Hepatocyte (in vitro differentiated cells): ENCODE measurements around the gene IDI1. TPM values are rescaled to one million over a fixed set of nuclear protein-coding genes. Genes with fewer than 3 reads are reported as not detected.

Experiments
- DNase-seq: peaks from one replicate; pipeline ENCODE4 v3.0.0-alpha.2; 2016; ENCODE audit warnings: low spot score
- H2AFZ ChIP-seq: fragments of 200-600 bp; sonication (generic); 2 replicates; pipeline ENCODE4 v1.6.0; 2016; ENCODE audit warnings: antibody characterized with exemption, mild to moderate bottlenecking
- H3K27ac ChIP-seq: fragments of 200-600 bp; sonication (generic); 2 replicates; pipeline ENCODE4 v1.5.1; 2016; ENCODE audit warnings: mild to moderate bottlenecking
- H3K27me3 ChIP-seq: fragments of 200-600 bp; sonication (generic); 2 replicates; pipeline ENCODE4 v1.6.1; 2016
- H3K36me3 ChIP-seq: fragments of 200-600 bp; sonication (generic); replicated peaks from 2 replicates; pipeline ENCODE4 v1.5.1; 2016; ENCODE audit warnings: low read depth; ENCODE audit not compliant: insufficient read depth
- H3K4me1 ChIP-seq: fragments of 200-600 bp; sonication (generic); 2 replicates; pipeline ENCODE4 v1.5.1; 2016; ENCODE audit warnings: mild to moderate bottlenecking, moderate library complexity; ENCODE audit not compliant: insufficient read depth
- H3K4me2 ChIP-seq: fragments of 200-600 bp; sonication (generic); 2 replicates; pipeline ENCODE4 v1.6.0; 2016
- H3K4me3 ChIP-seq: fragments of 200-600 bp; sonication (generic); 2 replicates; pipeline ENCODE4 v1.5.1; 2016; ENCODE audit warnings: mild to moderate bottlenecking
- H3K79me2 ChIP-seq: fragments of 200-600 bp; sonication (generic); 2 replicates; pipeline ENCODE4 v1.6.0; 2017; ENCODE audit warnings: mild to moderate bottlenecking
- H3K9me2 ChIP-seq: fragments of 200-600 bp; sonication (generic); replicated peaks from 2 replicates; pipeline ENCODE4 v1.6.0; 2017; ENCODE audit warnings: mild to moderate bottlenecking; ENCODE audit not compliant: insufficient read depth
- H3K9me3 ChIP-seq: fragments of 200-600 bp; sonication (generic); 2 replicates; pipeline ENCODE4 v1.5.1; 2016; ENCODE audit warnings: low read depth, mild to moderate bottlenecking
- H4K20me1 ChIP-seq: fragments of 200-600 bp; sonication (generic); 2 replicates; pipeline ENCODE4 v1.6.0; 2016; ENCODE audit warnings: mild to moderate bottlenecking; ENCODE audit not compliant: insufficient read depth, poor library complexity, severe bottlenecking
- EZH2 ChIP-seq: fragments of 200-600 bp; sonication (generic); IDR thresholded peaks from 2 replicates; pipeline ENCODE4 v1.6.1; 2016; ENCODE audit warnings: antibody characterized with exemption, mild to moderate bottlenecking, borderline replicate concordance
- EZH2phosphoT487 ChIP-seq: fragments of 200-600 bp; sonication (generic); IDR thresholded peaks from one replicate; pipeline ENCODE4 v1.6.1; 2018; ENCODE audit warnings: antibody characterized with exemption, mild to moderate bottlenecking, low read depth, moderate library complexity; ENCODE audit not compliant: unreplicated experiment, severe bottlenecking
- WGBS: methylation state at CpG from one replicate; pipeline ENCODE4 v1.1.6; 2016; ENCODE audit warnings: low lambda C conversion rate; ENCODE audit errors: missing lambda C conversion rate; 5-methylcytosine and 5-hydroxymethylcytosine counted together
- polyA plus RNA-seq: library from polyadenylated mRNA; unstranded; fragments of >200 nt; fragmentation: Nextera tagmentation; extraction: Ambion mirVana; gene quantifications from 2 replicates; pipeline ENCODE4 v1.2.1, GENCODE V29; 2016
- total RNA-seq: library from RNA; depleted of rRNA; stranded (reverse); fragments of >200 nt; gene quantifications from 2 replicates; pipeline ENCODE4 v1.2.3, GENCODE V29; 2014
- TF ChIP-seq, protein P1 (sequence below): fragments of 200-600 bp; sonication (generic); IDR thresholded peaks from 2 replicates; pipeline ENCODE4 v1.5.1; 2016; ENCODE audit warnings: antibody characterized with exemption, mild to moderate bottlenecking; ENCODE audit not compliant: poor library complexity

Gene IDI1
- total and polyA plus RNA-seq, 2 experiments from 2014 or later, result 228 to 303 TPM

DNA sequence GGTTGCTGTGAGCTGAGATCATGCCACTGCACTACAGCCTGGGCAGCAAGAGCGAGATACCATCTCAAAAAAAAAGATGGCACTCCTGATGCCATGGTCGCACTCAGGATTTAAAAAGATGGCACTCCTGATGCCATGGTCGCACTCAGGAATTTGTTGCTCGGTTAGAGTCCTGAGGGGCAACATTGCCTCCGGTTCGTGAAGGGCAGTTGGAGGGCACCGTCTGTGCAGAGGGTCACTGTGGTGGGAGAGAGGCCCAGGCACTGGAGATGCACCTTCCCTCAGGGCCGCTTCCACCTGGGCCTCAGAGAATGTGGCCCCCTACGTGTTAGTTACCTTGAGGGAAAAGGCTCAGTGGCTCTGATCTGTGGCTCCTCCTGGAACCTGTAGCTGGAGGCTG lies 42.3 kb downstream of the IDI1 start:
- Histone ChIP-seq H3K27me3 (no peaks in the 10 kb centered on the region), H4K20me1 (no peaks in the 10 kb centered on the region), H3K4me3 (no peak overlapping the region), H3K79me2 (peaks cover 19% of the 10 kb centered on the region), H3K27ac (no peak overlapping the region), H3K9me2 (no peaks in the 10 kb centered on the region), H3K9me3 (peaks cover 12% of the 10 kb centered on the region), H3K4me2 (no peak overlapping the region), H2AFZ (no peak overlapping the region), H3K36me3 (peaks cover 13% of the 10 kb centered on the region), H3K4me1 (no peaks in the 10 kb centered on the region)
- 97% methylated on average over 9 of the region's 9 CpGs for WGBS
- no peak for DNase-seq
- TF ChIP-seq, protein P1, sequence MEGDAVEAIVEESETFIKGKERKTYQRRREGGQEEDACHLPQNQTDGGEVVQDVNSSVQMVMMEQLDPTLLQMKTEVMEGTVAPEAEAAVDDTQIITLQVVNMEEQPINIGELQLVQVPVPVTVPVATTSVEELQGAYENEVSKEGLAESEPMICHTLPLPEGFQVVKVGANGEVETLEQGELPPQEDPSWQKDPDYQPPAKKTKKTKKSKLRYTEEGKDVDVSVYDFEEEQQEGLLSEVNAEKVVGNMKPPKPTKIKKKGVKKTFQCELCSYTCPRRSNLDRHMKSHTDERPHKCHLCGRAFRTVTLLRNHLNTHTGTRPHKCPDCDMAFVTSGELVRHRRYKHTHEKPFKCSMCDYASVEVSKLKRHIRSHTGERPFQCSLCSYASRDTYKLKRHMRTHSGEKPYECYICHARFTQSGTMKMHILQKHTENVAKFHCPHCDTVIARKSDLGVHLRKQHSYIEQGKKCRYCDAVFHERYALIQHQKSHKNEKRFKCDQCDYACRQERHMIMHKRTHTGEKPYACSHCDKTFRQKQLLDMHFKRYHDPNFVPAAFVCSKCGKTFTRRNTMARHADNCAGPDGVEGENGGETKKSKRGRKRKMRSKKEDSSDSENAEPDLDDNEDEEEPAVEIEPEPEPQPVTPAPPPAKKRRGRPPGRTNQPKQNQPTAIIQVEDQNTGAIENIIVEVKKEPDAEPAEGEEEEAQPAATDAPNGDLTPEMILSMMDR, result no peak
- TF ChIP-seq EZH2, result no peak
- no peak for TF ChIP-seq EZH2phosphoT487

DNA sequence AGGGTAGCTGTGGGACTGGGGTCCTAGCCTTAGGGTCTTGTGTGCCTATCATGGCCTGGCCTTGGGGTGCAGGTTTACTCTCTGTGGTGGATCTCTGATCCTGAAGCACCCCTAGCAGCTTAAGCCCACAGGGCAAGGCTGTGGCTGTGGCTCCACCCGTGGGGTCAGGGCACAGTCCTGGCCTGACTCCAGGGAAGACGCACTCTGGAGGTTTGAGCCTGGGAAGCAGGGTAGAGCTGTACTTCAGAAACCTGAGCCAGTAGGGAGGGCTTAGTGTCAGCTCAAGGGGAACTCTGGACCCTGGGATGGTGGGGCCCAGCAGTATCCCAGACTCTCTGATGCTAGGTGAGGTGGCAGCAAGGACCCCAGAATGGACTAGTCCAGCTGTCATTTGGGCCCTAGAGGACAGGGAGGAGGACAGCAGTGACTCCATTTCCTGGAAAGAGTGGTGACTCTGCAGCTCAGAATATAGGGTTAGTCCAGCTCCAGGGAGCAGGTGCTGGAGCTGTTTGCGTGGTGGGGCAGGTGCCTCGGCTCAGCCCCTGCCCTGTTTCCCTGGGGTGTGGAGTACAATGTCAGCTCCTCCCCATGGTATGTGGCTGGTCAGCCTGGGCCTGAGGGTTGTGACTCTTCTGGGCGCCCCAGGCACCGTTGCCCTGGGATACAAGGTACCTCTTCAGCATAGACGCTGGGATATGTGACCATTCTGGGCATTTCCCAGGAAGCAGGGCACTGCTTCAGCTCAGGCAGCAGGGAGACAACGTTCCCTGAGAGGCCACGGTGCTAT lies 44.8 kb downstream of the IDI1 start:
- Histone ChIP-seq H3K9me3 (peaks cover 12% of the 10 kb centered on the region), H3K4me3 (no peak overlapping the region), H3K27ac (no peak overlapping the region), H2AFZ (no peak overlapping the region), H3K79me2 (peaks cover 21% of the 10 kb centered on the region), H3K9me2 (no peaks in the 10 kb centered on the region), H3K27me3 (no peaks in the 10 kb centered on the region), H3K4me1 (no peaks in the 10 kb centered on the region), H3K36me3 (peaks cover 20% of the 10 kb centered on the region), H3K4me2 (no peak overlapping the region), H4K20me1 (no peaks in the 10 kb centered on the region)
- no peak for DNase-seq
- no peak for TF ChIP-seq EZH2phosphoT487
- WGBS, result 97% methylated on average over 9 of the region's 9 CpGs

DNA sequence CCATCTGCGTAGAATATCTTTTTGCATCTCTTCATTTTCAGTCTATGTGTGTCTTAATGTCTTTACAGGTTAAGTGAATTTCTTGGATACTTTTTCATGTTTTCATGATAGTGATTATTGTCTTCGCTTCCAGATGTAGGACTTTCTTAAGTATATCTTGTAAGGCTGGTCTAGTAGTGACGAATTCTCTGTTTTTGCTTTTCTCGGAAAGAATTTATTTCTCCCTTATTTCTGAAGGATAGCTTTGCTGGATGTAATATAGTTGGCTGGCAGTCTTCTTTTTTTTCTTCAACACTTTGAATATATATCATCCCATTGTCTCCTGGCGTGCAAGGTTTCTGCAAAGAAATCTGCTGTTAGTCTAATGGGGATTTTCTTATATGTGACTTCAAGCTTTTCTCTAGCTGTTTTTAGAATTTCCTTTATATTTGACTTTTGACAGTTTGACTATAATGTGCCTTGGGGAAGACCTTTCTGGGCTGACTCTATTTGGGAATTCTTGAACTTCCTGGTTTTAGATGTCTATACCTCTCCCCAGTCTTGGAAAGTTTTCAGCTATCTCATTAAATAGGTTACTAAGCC lies 46.4 kb downstream of the IDI1 start:
- Histone ChIP-seq H3K27me3 (no peaks in the 10 kb centered on the region), H4K20me1 (no peaks in the 10 kb centered on the region), H3K4me2 (no peak overlapping the region), H2AFZ (no peak overlapping the region), H3K36me3 (peaks cover 20% of the 10 kb centered on the region), H3K79me2 (peaks cover 21% of the 10 kb centered on the region), H3K9me2 (no peaks in the 10 kb centered on the region), H3K4me1 (no peaks in the 10 kb centered on the region), H3K9me3 (peaks cover 12% of the 10 kb centered on the region), H3K27ac (no peak overlapping the region), H3K4me3 (no peak overlapping the region)
- TF ChIP-seq EZH2, result no peak
- TF ChIP-seq, protein P1, result no peak
- no peak for TF ChIP-seq EZH2phosphoT487
- over 99% methylated on average over 5 of the region's 5 CpGs for WGBS
- DNase-seq, result no peak

DNA sequence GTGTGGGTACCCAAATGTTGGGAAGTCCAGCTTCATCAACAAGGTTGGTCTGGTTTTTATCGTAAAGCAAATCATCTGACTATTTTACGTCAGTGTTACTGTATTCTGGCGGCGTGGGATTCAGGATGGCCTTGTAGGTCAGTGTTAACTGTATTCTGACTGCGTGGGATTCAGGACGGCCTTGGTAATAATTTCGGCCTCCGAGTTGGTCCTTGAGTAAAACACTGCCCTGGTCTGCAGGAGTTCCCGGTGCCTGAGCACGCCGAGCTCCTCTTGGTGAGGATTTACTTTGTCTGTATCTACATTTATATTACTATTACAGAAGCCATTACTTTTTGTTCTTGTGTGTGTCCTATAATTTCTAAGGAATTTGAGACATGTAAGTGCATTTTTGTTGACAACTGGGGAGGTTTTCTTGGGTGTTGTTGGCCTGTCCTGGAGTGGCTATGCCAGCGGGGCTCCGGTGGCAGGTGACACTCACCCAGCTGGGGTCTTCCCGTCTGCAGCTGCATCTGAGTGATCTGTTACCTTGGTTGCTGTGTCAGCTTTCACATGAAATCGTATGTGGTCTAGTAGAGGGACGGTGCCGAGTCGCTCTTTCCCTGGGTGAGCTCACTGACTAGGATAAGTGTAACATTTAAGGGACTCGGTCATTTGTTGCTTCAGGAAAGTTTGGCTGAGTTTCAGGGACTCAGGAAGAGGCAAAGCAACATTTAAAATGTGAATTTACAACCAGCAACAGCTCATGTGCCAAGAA lies 51.5 kb downstream of the IDI1 start:
- Histone ChIP-seq H3K9me2 (no peaks in the 10 kb centered on the region), H3K4me2 (no peak overlapping the region), H3K9me3 (peaks cover 5% of the 10 kb centered on the region), H3K27ac (no peak overlapping the region), H3K27me3 (no peaks in the 10 kb centered on the region), H4K20me1 (peaks cover 4% of the 10 kb centered on the region), H3K36me3 (peaks cover 14% of the 10 kb centered on the region), H3K4me1 (no peaks in the 10 kb centered on the region), H2AFZ (no peak overlapping the region), H3K79me2 (peaks cover 39% of the 10 kb centered on the region), H3K4me3 (no peak overlapping the region)
- no peak for DNase-seq
- WGBS, result 88% methylated on average over 19 of the region's 19 CpGs
- TF ChIP-seq EZH2phosphoT487, result no peak
- no peak for TF ChIP-seq EZH2
- TF ChIP-seq, protein P1, result no peak
